ENCODE results near the gene FOXP1.
A peak's percentile ranks its signal among the peaks of the same experiment; 100 is the strongest.
"Not testable (repeated sequence)": the region's sequence is repeated elsewhere in the genome, so short reads cannot be mapped to it uniquely, and the experiment has no call there.

Gene FOXP1

DNA sequence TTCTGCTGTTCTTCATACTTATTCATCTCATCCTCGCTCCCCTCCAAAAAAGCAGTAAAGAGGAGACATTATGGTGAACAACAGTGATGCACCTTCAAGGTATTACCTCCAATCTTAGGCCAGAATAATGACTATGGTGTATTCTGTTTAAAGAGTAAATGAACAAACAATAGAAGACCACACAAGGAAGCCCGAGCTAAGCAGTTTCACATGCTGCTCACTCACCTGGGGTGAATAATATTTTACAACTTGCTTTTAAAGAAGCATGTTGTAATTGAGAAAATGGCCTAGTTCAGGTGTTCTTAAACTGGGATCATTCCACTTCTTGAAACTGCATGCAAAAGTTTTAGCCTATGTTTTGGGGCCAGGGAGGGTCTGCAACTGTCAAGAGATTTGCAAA lies 581.2 kb downstream of the FOXP1 start:
- DNase-seq (ENCODE audit: low read depth) = no peak

DNA sequence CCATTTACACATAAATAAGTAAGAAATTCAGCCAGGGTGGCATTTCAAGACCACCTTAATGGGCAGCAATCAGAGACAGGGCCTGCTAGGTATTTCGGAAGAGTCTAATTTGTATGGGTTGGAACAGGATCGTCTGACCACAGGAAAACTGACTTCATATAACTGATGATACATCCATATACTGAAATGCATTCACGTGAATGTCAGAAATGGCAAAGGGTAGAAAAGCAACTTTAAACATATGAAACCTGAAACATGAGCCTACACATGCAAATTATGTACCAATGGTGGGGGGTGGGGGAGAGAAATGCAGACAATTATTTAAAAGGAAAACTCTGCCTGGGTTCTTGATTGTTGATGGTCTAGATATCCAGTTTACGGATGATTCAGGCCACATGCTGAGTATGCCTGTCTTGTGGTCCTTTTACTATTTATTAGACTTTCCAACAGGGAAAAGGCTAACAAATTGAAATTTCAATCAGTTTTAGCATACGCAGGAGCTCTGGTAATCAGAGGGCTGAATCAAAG lies 582.2 kb downstream of the FOXP1 start:
- DNase-seq (ENCODE audit: low read depth) = no peak

DNA sequence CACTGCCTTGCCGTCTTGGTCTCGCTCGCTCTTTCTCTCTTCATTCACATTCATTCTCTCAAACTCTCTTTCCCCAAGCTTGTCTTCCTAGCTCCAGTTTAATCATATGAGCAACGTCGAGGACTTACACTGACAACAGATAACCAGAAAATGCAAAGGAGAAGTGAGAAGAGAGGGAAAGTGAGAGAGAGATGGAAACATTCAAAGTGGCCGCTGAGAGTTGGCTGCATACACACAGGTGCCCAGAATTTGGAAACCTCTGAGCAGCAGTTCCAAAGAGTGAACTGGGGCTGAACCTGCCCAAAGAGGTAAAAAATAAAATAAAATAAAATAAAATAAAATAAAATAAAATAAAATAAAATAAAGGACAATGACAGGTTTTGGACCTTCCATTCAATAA lies 583.0 kb downstream of the FOXP1 start:
- DNase-seq (ENCODE audit: low read depth) = no peak

DNA sequence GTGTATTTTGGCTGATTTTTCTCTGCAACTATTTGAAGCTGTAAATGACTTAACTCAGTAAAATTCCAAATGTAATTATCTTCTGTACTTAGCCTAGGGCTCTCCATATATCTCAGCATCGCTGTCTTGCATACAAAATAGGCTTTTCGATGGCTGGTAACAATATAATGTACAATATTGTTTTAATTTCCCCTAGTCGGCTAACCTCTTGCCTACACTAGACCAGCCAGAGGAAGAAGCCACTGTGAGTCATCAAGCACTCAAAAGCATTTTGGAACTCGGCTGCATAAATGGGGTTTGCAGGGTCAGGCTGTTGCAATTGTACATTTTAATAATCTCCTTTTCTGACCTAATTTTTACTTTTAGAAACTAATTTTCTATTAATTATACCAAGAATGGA lies 583.8 kb downstream of the FOXP1 start:
- DNase-seq (ENCODE audit: low read depth) = no peak

DNA sequence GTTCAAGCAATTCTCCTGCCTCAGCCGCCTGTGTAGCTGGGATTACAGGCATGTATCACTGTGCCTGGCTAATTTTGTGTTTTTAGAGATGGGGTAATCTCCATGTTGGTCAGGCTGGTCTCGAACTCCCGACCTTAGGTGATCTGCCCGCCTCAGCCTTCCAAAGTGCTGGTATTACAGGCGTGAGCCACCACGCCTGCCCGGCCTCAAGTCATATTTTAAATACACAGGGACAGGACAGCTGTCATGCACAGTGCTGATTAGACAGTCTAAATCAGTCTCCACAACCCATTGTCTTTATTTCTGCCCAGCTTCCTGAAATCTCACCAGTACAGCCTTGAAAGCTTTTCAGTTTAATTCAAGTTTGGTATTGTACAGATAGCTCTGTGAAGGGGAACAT lies 587.4 kb downstream of the FOXP1 start:
- no peak for DNase-seq (ENCODE audit: low read depth)

DNA sequence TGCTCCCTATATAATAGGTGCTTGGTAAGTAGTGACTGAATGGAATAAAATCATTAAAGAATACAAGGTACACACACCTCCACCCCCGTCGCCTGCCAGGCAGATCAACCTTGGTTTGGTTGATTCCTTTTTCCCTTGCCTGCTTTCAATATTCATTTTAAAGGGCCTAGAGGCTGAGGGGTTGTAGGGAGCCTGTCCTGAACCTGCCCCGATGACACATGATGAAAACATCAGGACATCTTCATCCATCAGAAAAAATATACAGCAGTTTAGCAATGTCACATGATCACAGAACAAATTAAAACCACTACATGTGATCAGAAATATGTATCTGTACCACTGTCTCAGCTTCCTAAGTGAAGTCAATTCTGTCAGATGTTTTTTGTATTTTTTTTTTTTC lies 588.9 kb downstream of the FOXP1 start:
- no peak for DNase-seq (ENCODE audit: low read depth)

DNA sequence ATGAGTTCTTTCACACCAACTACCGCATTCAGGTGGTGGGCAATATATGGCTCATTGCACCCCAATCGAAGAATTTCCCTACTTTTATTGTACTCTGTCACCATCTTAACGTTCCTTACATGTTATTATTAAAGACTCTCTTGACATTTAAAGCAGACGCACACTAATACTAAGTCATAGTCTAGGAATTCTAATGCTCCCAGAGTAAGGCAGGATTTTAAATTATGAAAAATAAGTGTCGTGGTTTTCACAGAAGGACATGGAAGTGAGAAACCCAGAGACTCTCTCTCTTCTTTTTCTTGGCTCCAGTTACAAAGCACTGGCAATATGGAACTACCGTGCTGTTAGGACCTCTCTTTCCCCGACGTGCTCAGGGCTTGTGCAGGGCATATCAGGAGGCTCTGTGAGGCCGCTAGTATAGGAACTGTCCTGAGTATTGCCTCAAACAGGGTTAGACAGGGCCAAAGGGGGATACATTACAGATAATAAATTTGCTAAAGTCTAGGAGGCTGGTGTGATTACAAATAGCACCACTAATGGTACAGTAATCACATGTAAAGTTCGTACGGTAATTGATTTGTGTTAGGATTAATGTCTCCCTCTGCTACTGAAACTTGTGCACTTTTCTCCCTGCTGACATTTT lies 590.8 kb downstream of the FOXP1 start:
- DNase-seq (ENCODE audit: low read depth) = no peak

DNA sequence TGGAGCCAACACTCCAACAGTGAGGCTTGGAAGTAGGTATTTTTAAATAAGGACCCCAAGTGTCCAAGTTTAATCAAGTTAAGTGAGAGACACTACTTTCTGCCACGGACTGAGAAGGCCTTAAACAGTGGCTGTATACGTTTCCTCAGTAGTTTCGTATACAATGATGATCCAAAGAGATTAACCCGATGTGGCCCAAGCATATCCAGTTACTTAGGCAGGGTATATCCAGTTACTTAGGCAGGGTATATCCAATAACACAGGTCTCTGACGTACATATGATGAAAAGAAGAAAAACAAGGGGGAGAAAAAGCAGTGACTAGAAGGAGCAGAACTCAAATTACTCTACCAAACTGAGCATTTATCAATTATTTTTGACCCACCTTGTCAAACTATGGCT lies 591.4 kb downstream of the FOXP1 start:
- no peak for DNase-seq (ENCODE audit: low read depth)

DNA sequence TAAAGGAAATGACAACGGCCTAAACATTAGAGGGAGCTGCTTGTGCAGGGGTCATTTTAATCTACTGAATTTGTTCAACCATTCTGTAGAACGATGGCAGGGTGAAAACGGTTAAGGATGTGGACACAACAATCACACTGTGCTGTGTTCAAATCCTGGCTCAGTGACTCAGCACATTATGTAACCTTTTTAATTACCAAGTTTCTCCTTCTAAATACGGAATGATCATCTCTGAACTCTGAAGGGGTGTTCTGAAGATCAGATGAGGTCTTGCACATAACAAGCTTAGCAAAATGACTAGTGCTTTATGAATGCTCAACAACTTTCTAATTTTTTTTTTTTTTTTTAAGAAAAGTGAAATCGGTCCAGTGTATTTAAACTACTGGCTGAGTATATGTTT lies 592.8 kb downstream of the FOXP1 start:
- DNase-seq (ENCODE audit: low read depth) = no peak

DNA sequence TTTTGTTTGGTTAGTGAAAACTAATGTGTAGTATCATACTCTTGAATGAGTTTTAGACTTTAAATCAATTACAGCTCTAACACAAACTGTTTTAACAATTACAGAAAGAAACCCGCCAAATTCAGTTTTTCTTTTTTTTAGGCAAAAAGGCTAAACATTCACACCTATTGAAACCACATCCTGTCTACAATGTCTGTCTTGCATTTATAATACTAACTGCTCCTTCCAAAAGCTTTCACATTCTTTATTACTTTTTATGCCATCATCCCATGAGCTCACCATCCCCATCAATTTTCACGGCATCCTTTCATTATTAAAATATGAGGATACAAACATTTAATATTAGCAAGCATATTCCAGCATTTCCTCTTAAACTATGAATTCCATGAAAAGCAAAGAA lies 593.3 kb downstream of the FOXP1 start:
- no peak for DNase-seq (ENCODE audit: low read depth)

DNA sequence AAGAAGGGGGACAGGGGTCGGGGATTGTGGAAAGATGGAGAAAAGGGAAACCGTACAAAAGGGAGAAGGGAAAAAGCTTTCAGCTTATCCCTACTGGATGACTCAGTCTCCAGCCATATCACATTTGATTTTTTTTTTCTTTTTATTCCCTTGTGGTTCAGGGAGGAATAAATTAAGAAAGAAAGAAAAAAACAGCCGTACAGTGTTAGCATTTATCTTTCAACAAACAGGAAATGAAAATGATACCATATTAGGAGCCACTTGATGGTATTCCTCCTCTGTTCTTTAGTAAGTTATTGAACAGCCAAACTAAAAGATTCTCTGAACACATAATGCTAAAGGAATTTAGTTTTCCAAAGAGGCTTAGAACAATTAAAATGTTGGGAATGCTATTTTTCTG lies 594.4 kb downstream of the FOXP1 start:
- DNase-seq (ENCODE audit: low read depth) = no peak

DNA sequence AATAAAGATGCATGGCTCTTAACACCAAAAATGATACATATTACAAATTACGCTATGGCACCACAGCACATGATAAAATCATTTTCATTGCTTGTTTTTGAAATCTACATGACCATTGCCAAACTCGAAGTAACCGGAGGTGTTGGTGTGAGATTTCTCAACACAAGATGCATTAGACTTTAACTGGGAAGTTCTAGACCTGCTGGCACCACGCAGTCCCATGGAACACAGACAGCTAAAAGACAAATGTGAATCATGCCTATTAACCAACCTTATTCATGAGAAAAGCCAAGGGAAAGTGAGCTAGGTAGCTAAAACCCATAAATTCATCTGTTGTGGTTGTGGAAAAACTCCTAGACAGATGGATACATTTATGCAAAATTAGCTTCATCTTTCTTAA lies 595.4 kb downstream of the FOXP1 start:
- DNase-seq (ENCODE audit: low read depth) = no peak

DNA sequence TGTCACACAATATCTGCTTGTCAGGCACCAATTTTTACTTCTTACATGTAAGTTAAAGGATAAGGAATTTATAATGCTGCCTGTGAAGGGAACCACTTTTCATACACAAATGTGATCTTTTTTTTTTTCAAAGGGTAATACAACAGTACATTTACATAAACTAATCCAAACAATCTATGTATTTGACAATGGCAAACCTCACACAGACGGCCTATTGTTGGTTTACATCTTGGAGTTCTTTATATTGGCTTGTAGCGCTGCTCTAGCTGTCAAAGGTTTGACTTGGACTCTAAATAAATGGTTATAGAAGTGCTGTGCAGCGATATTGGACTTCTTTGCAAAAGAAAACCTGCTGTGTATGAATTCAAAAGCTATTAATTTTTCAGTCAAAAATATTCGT lies 598.0 kb downstream of the FOXP1 start:
- DNase-seq (ENCODE audit: low read depth) = no peak

DNA sequence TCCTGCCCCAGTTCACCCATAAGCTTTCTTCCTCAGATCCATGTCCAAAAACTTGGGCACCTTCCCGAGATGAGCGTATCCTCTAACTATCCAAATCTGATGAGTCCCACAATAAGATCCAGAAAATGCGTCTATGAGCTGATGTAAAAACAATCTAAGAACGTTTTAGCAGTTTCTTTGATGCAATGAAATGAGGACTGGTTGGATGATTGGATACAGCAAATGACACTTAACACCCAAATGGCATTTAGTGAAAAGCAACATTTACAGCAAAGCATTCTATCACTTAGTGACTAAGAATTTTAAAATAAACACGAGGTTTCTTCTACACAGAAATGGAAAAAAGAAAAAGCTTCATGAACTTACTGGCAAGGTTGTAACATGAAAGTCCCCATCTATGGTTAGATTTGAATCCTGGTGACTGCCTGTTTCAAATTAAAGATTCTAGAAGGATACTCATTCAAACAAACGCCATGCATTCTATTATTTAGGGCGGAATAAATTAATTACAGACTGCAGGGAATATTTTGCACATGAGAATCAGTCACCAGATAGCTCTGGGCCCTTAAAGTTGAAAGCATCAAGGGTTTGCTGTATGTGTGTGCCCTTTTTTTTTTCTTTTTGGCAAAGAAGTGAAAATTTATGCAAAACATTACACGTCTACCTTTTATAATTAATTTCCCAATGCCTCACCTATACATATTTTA lies 598.6 kb downstream of the FOXP1 start:
- DNase-seq (ENCODE audit: low read depth) = no peak

DNA sequence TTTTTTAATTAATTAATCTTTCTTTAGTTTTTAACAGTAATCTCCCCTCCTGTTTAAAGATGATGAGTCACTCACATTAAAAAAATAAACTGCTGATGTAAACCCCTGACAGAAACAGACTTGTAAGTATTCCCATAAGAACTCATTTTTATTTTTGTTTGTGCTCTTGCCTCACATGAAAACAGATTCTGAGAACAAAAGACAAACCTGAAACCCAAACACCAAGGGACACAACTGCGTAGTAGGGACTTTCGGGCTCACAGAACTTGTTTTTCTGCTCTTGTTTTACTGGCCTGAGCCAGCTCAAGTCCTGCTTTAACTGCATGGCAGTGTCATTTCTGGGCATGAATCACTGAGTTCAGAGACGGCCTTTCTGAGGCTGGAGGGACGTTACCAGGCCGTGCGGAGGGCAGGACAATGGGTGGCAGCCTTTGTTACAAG lies 600.8 kb downstream of the FOXP1 start:
- no peak for DNase-seq (ENCODE audit: low read depth)

DNA sequence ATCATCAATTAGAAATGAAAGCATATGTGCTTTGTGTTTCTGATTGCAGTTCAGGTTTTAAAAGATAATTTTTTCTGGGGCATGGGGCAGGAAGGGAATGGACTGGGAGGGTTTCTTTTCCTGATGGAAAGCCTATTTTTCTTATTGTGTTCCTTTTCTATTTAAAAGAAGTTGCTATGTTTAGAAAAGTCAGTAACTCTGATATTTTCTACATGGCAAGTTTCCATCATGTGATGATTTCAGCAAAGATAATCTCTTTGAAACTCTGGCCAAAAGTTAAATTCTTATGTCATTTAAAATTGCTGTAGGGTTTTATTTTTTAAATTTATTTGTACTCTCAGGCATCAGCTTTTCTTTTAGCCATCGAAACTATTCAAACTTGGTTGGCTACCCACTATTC lies 601.2 kb downstream of the FOXP1 start:
- DNase-seq (ENCODE audit: low read depth) = no peak

DNA sequence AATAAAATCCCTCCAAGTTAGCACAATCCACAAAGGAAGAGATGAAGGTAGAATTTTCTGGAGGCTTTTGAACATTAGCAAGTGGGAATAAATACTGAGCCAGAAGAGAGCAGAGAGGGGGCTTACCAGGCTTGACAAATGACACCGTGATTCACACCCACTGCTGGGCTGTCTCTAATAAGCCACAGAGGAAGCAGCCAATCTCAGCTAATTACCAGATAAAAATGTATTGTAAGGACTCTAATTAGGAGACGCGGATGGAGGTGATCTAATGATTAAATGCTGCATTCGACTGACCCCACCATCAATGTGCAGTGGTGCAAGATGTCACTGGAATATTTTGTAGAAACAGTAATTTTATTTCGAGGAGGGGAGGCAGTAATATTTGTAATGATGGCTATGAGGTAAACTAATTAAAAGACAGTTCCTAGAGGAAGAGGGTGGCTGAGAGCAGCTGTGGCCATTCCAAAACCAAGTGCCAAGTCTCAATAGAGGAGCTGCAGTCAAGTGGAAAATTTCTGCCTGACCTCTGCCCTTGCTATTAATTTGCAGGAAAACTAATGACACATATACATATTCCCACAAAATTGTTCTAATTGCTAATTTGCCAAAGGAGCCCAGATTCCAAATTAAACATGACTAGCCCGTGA lies 602.2 kb downstream of the FOXP1 start:
- DNase-seq (ENCODE audit: low read depth) = no peak

DNA sequence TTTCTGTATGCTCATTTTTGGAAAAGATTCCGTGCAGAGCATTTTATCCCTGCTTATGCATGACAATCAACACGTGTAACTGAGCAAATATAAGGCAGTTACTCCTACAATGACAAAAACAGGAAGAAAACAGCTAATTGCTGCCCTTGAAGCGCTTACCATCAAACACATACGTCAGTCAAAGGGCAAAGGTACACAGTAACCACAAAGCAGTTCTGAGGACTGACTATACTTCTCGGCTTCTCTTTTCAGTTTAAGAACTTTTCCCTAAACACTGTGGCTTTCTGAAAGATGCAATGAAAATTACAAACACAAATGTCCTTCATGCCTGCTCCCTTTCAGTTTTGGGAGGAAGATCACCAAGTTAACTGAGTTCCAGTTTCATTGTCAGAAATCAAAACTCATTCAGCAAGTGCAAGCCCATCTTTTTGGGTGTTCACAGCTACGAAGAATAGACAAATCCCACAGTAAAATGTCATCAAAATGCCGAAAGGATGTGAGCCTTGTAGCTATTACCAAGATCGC lies 602.8 kb downstream of the FOXP1 start:
- peak; percentile 6 for DNase-seq (ENCODE audit: low read depth)

DNA sequence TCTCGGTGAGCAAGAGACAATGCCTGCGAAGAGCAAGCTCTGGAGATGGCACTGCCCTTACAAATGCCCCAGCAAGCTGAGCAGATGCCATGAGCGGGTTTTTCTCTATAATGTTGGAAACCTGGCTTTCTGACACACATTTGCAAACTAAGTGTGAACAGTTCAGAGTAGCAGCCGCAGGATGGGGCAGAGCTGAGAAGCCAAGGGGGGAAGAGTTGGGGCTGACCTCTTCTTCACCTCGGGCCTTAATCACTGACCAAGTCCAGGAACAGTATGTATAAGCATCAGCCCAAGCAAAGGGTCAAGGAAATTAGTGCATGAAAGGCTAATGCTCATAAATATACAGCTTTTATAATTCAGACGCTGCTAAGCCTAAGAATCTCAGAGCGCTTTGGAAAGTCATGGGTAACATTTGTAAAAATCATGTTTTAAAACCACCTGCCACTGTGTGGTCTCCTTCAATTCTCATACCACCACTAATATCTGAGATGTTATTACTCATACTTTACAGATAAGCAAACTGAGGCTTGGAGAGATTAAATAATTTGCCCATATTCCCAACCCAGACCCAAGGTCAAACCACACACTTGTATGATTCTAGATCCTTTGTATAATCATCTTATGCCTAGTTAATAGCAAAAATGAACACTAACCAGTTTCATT lies 603.4 kb downstream of the FOXP1 start:
- no peak for DNase-seq (ENCODE audit: low read depth)

DNA sequence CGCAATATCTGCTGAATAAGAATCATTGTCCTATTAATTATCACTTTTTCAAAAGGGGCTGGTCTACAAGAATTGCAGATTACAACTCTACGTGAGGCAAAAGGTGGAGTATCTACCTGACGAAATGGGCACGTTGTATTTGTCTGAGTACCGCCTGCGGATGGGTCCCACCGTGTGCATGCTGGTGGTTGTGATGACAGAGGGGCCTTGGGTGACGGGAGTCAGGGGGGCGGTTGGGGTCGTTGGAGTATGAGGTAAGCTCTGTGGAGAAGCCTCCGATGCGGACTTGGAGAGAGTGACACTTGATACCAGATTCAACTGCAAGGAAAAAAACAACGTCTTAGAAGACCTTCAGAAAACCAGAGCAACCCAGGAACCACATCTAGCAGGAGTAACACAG lies 605.8 kb downstream of the FOXP1 start:
- DNase-seq (ENCODE audit: low read depth) = no peak

DNA sequence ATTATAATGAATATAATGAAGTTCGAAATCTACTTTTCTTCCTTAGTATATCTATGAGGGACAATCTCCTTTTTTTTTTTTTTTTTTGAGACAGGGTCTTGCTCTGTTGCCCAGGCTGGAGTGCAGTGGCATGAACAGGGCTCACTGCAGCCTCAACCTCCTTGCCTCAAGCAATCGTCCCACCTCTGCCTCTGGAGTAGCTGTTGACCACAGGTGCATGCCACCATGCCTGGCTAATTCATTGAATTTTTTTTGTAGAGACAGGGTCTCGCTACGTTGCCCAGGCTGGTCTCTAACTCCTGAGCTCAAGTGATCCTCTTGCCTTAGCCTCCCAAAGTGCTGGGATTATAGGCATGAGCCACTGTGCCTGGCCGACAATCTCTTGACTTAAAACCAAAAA lies 607.5 kb downstream of the FOXP1 start:
- not testable (repeated sequence) for DNase-seq (ENCODE audit: low read depth)

DNA sequence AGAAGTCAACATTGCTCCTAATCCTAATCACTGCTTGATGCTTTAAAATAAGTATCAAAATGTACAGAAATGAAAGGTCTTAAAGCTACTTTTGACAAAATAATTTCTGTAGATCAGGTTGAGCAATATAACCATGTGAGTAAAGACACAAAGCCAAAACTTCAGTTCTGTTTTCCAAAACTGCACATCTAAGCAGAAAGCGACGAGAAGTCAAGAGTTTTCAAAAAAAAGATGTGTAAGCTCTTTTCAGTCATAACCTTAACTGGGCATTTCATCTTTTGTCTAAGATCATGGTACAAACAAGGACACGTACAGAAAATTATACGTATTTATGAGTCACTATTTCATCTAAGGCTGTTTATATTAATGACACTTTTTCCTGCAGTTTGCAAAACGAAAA lies 608.8 kb downstream of the FOXP1 start:
- DNase-seq (ENCODE audit: low read depth) = no peak
